ENCODE data around the gene CYTH2. TPM values are rescaled to one million over a fixed set of nuclear protein-coding genes. Genes with fewer than 3 reads are reported as not detected.

The CYTH2 gene
- total and polyA plus RNA-seq, 9 of the 15 experiments (the other 6 are each of a cell fraction or from before 2014, with no cell fraction given), result 1.8 to 45.2 (median 23.8) TPM

- Histone ChIP-seq H3K27me3 (ENCODE audit: control insufficient read depth in 2 of 2, insufficient read depth in 2 of 2, low read length in 2 of 2) (no peaks in the 10 kb centered on the region), H3K4me2 (ENCODE audit: insufficient read depth, low read length) (no peak overlapping the region), H3K36me3 (ENCODE audit: control insufficient read depth, insufficient read depth, low read length) (peaks cover 64% of the 10 kb centered on the region), H3K79me2 (ENCODE audit: control insufficient read depth, insufficient read depth, low read length) (peaks cover 16% of the 10 kb centered on the region), H4K20me1 (replicated peaks; ENCODE audit: control insufficient read depth, insufficient read depth, low read length) (peaks cover 16% of the 10 kb centered on the region), H2AFZ (ENCODE audit: low read depth, low read length) (no peak overlapping the region), H3K4me3 (no peak overlapping the region), H3K9me3 (replicated peaks; ENCODE audit: control insufficient read depth, insufficient read depth, low read depth, low read length) (no peaks in the 10 kb centered on the region), H3K27ac (ENCODE audit: extremely low read depth, low read depth, low read length) (no peak overlapping the region), H3K9ac (ENCODE audit: insufficient read depth in 1 of 2, low read depth in 2 of 2, low read length in 2 of 2) (peak overlapping the region in 1 of 2 experiments; percentile 72; a peak in 1 of 4 replicates), H3K9me1 (ENCODE audit: control insufficient read depth, insufficient read depth, low read length) (peaks cover 3% of the 10 kb centered on the region), H3K4me1 (replicated peaks in 1 of 2; ENCODE audit: control insufficient read depth in 2 of 2, insufficient read depth in 2 of 2, low read length in 2 of 2) (peaks cover 7 to 25% of the 10 kb centered on the region in 2 experiments; a peak in 4 of 5 replicates)
- intact Hi-C loops (cut with micrococcal nuclease) (no loop called here), in situ Hi-C loops (cut with MboI) (no loop called here)
- DNase-seq (ENCODE audit: extremely low read depth in 1 of 4, low spot score in 3 of 4) (no peak), ATAC-seq (no peak), FAIRE-seq (no peak)
- POLR2A ChIA-PET, result no interaction called here
- WGBS (ENCODE audit: insufficient coverage, low coverage, missing lambda C conversion rate), result 100% methylated on average over 4 of the region's 4 CpGs
- BruUV-seq (replicated peaks), result no TSS peak
- TF ChIP-seq CBFA2T2 (conservative IDR thresholded peaks at IDR 0.05) (no peak), CBFA2T3 (IDR thresholded peaks at IDR 0.05) (no peak), MEIS2 (IDR thresholded peaks at IDR 0.05; ENCODE audit: partially characterized antibody) (no peak), ZC3H11A (IDR thresholded peaks at IDR 0.05; ENCODE audit: low read depth, low read length) (no peak), HLTF (IDR thresholded peaks at IDR 0.05) (no peak), NCOA2 (IDR thresholded peaks at IDR 0.05; ENCODE audit: partially characterized antibody in 2 of 2) (no peak), ETV1 (tag; conservative IDR thresholded peaks at IDR 0.05; ENCODE audit: low read depth) (no peak), CREBBP (IDR thresholded peaks at IDR 0.05; ENCODE audit: low read depth, low read length) (no peak), NUFIP1 (IDR thresholded peaks at IDR 0.05; ENCODE audit: partially characterized antibody) (no peak), PHTF2 (CRISPR knock-in tag; IDR thresholded peaks at IDR 0.05) (no peak), ZNF766 (CRISPR knock-in tag; conservative IDR thresholded peaks at IDR 0.05) (no peak), ARID1B (IDR thresholded peaks at IDR 0.05) (no peak), PCBP1 (IDR thresholded peaks at IDR 0.05; ENCODE audit: low read depth, low read length, poor library complexity, severe bottlenecking) (no peak), STAT5B (CRISPR knock-in tag; IDR thresholded peaks at IDR 0.05) (no peak), SOX6 (IDR thresholded peaks at IDR 0.05) (no peak), TCF7L2 (IDR thresholded peaks at IDR 0.05; ENCODE audit: low read depth, low read length) (no peak), RB1 (IDR thresholded peaks at IDR 0.05; ENCODE audit: low read depth) (no peak), ZFPM2 (CRISPR knock-in tag; IDR thresholded peaks at IDR 0.05) (no peak)
- CTCF ChIA-PET (ENCODE audit: low intra/inter-chr PET ratio), result no interaction called here
These were observed 2.7 kb downstream of the CYTH2 start for GRCh38 chr19:48471836-48472235.

Data from K562 (cell line).